HG03520 (cell line): ENCODE results near the gene ORAI2.
"Not testable (repeated sequence)": the region's sequence is repeated elsewhere in the genome, so short reads cannot be mapped to it uniquely, and the experiment has no call there.

Experiments used
- ATAC-seq: cut with Tn5 transposase; IDR thresholded peaks from one replicate; pipeline ENCODE4 v1.9.1; 2021; ENCODE audit warnings: mild to moderate bottlenecking, moderate library complexity; ENCODE audit not compliant: unreplicated experiment

The ORAI2 gene

DNA sequence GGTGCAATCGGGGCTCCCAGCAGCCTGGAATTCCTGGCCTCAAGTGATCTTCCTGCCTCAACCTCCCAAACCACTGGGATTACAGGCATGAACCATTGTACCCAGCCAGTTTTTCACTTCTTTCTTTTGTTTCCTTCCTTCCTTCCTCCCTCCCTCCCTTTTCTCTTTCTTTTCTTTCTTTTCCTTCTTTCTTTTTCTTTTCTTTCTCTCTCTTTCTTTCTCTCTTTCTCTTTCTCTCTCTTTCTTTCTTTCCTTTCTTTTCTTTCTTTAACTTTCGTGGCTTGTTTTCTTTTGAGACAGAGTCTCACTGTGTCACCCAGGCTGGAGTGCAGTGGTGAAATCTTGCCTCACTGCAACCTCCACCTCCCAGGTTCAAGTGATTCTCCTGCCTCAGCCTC, 12.3 kb downstream of the ORAI2 start:
- no peak for ATAC-seq

DNA sequence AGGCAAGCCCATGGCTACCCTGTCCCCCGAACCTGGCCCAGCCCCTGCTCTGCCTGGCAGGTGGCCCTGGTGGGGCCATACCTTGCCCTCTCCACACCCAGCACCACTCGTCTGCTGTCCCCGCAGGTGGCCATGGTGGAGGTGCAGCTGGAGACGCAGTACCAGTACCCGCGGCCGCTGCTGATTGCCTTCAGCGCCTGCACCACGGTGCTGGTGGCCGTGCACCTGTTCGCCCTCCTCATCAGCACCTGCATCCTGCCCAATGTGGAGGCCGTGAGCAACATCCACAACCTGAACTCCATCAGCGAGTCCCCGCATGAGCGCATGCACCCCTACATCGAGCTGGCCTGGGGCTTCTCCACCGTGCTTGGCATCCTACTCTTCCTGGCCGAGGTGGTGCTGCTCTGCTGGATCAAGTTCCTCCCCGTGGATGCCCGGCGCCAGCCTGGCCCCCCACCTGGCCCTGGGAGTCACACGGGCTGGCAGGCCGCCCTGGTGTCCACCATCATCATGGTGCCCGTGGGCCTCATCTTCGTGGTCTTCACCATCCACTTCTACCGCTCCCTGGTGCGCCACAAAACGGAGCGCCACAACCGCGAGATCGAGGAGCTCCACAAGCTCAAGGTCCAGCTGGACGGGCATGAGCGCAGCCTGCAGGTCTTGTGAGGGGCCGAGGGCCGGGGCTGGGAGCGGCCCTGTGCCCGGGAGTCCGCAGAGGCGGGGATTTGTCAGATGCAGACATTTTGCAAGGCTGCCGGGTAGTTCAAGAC, 13.2 kb downstream of the ORAI2 start:
- ATAC-seq, result no peak

DNA sequence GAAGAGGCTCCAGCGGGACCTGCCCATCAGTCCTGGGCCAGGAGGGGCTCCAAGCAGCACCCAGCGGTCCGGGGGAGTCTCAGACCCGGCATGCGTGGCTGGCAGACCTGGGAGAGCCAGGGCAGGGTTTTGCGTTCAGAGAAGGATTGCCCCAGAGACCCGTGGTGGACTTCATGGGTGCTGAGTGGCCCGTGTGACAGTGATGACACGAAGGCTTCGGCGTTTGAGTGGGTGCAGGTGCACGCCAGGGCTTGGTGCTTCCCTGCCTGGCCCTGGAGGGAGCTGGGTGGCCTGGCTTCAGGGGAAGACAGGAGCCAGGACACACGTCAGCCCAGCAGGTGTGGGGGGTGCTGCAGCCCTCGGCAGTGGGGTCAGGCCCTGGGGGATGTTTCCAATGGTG, 13.9 kb downstream of the ORAI2 start:
- ATAC-seq, result no peak

DNA sequence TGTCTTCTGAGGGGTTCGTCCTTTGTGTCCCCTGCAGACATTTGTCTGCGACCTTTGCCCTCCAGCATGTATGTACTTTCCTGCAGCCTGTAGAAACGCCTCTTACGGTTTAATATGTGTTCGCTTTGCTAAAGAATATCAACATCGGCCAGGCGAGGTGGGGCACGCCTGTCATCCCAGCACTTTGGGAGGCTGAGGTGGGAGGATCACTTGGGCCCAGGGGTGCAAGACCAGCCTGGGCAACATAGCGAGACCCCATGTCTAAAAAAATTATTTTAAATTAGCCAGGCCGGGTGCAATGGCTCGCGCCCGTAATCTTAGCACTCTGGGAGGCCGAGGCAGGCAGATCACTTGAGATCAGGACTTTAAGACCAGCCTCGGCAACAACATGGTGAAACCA, 15.8 kb downstream of the ORAI2 start:
- no peak for ATAC-seq

DNA sequence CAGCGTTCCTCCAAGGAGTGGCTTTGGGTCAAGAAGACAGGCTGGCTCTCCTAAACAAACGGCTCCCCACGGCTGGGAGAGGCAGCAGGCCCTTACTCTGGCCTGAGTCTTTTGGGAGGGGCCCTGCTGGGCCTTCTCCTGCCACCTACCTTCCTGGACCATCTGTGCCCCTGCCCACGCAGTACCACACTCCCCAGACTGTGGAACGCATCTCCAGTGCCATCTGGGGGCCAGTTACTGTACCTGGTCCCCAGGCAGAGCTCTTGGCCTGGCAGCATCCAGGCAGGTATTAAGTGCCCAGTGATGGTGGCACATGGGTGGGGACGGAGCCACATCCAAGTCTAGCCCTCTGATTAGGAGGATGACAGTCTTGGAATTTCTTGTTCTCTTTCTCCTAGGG, 16.9 kb downstream of the ORAI2 start:
- ATAC-seq, result no peak

DNA sequence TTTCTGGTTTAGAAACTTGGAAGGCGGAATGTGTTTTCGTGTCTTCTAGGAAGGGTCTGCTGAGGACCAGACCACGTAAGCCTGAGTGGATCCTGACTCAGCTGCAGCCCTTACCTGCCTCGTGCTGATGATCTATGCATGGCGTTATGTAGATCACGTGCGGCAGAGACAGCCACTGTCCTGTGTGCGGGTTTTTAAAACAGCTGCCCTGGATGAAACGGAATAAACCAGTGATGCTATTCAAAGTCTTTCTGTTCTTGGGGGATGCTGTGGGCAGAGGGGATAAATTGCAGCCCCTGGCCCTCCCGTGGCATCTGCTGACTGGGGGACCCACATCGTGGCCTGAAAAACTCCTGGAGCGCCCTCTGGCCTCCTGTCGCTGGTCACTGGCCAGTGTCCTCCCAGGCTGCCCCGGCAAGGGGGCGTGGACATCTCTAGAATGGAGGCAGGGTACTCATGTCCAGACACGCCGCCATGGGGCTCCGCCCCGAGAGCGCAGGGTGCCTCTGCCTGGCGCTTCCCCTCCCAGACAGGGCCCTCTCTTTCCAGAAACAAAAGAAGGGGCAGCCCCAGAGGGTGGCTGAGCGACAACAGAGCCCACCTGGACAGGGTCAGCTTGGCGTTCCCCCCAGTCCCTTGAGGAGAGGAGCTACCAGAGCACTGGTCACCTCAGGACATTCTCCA, 18.1 kb downstream of the ORAI2 start:
- ATAC-seq, result no peak

DNA sequence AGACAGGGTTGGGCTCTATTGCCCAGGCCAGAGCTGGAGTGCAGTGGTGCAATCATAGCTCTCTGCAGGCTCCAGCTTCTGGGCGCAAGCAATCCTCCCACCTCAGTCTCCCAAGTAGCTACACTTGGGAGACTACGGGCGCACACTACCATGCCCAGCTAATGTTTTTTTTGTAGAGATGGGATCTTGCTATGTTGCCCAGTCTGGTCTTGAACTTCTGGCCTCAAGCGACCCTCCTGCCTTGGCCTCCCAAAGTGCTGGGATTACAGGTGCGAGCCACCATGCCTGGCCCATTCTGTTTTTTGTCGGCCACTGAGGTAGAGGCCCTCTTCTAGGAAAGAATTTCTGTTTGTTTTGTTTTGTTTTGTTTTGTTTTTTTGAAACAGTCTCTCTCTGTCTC, 19.1 kb downstream of the ORAI2 start:
- ATAC-seq, result no peak

DNA sequence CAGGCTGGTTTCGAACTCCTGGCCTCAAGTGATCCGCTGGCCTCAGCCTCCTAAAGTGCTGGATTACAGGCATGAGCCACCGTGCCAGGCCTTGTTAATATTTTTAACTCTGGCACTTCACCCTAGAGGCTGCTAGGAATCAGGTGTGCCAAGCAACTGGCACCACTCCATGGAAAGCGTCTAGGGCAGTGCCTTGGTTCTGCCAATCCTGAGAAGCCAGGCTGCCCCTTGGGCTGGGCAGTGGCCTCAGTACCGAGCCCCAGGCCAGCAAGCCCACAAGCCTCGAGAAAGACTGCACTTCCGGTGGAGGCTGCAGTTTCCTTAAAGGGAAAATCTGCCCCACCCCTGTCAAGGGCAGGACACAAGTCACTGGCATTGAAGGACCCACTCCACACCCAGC, 19.9 kb downstream of the ORAI2 start:
- ATAC-seq, result no peak

DNA sequence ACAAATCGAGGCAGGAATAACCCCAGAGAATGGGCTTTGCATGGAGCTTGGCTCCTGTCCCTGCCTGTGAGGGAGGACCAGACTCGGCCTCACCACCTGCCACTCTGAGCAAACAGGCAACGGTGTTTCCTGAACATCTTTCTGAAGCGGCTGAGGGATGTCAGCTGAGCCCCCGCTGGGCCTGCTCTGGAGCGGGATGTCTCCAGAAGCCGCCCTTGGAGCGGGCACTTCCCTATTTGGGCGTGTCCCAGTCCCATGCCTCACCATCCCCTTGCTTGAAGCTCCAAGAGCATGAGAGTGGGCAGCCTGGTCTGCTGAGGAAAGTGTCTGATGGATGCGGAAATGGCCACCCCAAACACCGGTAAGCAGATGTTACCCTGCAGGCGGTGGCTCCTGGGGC, 21.1 kb downstream of the ORAI2 start:
- no peak for ATAC-seq

DNA sequence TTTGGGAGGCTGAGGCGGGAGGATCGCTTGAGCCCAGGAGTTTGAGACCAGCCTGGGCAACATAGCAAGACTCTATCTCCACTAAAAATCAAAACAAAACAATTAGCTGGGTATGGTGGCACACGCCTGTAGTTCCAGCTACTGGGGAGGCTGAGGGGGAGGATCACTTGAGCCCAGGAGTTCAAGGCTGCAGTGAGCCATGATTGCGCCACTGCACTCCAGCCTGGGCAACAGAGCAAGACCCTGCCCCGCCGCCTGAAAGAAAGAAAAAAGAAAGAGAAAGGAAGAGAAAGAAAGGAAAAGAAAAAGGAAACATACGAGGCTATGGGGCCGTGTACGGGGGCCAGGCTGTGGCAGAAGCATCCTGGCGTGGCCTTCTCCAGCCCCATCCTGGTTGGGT, 21.6 kb downstream of the ORAI2 start:
- ATAC-seq, result not testable (repeated sequence)

DNA sequence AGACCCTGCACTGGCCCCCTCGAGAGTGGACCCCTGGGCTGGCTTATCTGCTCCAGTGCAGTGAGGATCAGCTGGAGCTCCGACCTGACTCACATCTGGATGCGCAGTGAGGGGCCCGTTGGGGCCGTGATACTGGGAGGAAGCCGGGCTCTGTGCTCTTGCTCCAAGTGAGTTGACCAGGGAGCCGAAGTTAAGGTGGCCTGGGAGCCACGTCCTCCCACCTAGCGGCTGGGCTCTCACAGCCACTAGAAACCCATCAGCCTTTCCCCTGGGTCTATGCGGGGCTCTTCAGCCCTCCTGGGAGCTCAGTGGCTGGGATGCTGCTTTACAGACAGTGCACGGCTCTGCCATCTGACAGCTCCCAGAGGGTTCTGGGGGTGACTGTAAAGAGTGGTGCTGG, 22.2 kb downstream of the ORAI2 start:
- no peak for ATAC-seq

DNA sequence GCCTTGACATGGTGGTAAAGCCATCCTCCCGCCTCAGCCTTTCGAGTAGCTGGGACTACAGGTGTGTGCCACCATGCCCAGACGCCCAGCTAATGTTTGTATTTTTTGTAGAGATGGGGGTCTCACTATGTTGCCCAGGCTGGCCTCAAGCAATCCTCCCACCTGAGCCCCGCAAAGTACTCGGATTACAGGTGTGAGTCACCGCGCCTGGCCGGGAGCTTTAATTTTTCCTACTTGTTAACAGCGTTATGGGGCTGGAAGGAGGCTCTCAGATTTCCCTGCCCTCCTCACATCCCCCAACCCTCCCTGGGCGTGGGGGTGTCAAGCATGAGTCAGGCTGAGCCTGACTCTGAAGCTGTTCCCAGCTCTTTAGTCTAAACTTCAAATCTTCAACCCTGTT, 23.0 kb downstream of the ORAI2 start:
- ATAC-seq, result no peak

DNA sequence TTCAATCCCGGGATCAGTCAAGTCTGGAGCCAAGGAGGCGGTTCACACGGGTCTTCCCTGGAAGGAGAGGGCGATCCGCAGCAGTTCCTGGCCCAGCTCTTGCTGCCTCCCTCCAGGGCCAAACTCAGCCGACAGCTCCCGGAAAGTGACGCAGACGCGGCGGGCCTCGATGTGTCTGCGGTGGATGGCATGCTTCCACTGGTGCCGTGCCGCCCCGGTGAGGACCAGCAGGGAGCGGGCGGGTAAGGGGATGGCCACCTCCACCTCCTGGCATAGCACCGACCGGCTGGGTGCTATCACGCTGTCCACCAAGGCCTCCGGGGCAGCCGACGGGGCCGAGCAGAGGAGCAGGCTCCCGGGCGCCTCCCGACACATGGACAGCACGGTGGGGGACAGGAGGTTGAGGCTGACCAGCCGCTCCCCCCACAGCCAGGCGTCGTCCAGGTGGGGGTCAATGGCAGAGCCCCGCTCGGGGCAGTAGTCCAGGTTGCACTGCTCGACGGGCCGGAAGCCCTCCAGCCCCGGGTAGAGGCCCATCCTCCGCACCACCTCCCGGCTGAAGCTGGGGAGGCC, 24.1 kb downstream of the ORAI2 start:
- ATAC-seq, result no peak

DNA sequence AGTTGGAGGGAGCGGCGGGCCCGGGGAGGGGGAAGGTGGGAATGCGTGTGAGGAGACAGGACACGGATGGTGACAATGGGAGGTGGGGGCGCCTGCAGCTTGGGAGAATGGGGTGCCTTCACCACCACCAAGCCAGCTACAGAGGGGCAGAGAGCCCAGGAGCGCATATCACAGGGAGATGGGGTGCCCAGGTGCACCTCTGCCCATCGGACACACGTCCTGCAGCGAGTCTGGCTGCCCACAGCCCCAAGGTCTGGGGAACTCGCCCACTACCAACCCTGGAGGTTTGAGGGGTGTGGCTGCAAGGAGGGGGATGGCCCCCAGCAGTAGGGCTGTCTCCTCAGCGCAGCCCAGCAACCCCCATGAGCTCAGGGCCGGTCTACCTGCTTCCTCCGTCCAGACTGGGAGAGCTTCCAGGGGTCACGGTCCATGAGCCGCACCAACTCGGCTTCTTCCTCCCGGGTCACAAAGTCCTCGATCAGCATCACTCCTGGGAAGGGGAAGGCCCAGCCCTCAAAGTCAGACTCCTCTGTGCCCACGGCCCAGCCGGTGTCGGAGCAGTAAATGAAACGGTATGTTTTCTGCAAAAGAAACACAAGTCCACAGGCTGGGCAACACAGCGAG, 26.0 kb downstream of the ORAI2 start:
- no peak for ATAC-seq

DNA sequence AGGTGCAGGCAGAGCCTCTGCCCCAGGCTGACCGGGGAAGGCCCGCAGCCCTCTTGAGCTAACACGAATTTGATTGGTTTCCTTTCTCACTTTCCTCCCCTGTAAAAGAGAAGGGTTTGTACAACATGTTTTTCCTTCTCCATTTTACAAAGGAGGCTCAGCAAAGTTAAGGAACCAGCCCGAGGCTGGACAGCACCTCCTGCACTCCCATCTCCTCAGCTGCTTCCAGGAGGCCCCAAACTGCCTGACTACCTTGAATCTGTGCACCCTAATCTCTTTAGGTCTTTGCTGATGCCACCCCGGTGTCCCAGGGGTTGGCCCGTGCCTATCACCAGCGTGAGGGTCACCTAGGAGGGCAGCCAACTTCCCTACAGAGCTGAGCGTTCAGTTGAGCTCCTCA, 27.1 kb downstream of the ORAI2 start:
- no peak for ATAC-seq

DNA sequence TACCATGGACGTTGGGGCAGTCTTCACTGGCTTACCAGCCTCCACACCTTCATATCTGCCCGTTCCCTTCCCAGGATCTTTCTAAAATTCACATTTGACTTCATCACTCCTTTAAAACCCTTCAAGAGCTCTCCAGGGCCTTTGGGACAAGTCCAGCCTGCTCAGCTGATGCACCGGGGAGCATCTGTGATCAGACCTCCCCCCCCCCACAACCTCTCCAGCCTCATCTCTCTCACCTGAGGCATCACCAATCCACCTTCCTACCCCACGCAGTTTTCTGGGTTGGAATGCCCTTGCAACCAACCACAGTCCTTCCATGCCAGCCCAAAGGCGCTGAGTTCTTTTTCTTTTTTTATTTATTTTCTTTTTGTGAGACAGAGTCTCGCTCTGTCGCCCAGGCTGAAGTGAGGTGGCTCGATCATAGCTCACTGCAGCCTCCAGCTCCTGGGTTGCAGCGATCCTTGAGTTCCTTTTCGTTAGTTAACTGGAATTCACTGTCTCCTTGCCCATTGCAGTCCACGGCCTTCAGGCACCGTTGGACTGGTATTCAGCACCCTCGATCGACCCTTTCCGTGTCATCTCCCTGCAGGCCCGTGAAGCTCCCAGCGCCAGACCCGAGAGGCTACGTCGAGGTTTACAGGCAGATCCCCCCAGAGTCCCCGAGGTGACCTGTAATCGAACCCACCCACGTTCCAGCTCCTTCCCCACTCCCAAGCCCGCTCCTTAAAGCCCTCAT, 30.6 kb downstream of the ORAI2 start:
- no peak for ATAC-seq

DNA sequence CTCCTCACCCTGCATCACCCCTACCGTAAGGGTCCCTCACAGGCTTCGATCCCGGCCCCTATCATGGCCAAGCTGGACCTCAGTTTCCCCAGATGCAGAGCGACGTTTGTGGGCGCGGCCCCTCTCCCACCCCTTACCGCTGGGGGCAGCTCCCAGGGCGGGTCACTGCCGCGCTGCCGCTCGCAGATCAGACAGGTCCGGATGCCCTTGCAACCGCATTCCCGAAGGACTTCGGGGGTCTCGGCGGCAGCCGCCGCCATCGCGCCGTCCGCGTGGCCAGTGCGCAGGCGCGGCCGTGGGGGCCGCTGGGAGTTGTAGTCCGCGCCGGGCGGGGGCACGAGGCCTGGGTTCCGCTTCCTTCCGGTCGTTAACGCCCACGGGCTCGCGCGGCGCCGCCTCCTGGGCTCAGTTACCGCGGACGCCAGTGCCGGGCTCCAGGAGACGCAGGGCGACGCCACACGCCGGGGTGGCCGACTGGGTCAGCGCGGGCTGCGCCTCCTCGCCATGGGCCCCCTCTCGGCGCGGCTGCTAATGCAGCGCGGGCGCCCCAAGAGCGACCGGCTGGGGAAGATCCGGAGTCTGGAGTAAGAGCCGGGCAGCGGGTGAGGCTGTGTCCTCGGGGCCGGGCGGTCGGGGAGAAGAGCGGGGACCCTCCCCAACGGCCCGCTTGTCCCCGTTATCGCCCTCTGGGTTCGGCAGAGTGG, 31.4 kb downstream of the ORAI2 start, which contains the start of the genes ALKBH4 and LRWD1:
Gene ALKBH4 (minus strand): TSS at position 287 of the 704 bp plus-strand sequence. CDS start 27 bp downstream, at position 260.
Gene LRWD1 (plus strand): TSS at position 408 of the 704 bp plus-strand sequence. CDS start 97 bp downstream, at position 505.
- peak; percentile 79 for ATAC-seq

DNA sequence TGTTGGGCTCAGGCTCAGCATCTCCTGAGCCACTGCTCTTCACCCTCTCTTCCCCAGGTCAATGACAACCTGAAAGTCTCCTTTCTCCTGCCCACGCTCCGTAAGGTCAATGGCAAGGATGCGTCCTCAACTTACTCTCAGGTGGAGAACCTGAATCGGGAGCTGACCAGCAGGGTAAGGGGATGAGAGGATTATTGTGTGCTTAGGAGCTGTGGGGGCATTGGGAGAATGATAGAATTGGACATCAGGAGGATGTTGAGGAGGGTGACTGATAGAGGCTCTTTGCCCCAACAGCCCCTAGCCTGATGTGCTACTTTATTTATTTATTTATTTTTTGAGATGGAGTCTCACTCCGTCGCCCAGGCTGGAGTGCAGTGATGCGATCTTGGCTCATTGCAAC, 32.7 kb downstream of the ORAI2 start:
- no peak for ATAC-seq

DNA sequence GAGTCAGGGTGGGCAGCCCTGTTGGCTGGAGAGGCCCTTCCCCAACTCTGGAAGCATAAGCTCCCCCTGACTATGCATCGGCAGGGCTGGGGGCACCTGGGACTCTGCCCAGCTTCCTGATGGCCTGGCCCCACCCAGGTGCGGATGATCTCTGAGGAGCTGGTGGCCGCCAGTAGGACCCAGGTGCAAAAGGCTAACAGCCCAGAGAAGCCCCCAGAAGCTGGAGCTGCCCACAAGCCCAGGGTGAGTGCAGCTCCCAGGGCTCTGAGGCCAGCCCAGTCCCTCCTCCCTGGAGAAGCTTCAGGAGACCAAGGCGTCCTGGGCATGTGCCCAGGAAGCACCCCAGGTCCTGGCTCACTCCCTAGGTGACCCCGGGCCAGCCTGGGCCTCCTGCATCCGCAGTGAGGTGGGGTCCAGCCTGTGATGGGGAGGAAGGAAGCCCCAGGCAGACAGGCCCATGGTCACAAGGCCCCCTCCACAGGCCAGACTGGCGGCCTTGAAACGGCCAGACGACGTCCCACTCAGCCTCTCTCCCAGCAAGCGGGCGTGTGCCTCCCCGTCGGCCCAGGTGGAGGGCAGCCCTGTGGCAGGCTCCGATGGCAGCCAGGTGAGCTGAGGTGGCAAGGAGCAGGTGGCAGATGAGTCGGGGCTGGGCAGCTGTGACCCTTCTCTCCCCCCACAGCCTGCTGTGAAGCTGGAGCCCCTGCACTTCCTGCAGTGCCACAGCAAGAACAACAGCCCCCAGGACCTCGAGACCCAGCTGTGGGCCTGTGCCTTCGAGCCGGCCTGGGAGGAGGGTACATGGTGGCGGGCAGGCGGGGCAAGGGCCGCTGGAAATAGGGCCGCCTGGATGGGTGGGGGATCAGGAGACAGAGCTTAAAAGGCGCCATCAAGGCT, 34.5 kb downstream of the ORAI2 start:
- no peak for ATAC-seq
